Measurements from ENCODE around the gene RASGRP4.
"Not testable (repeated sequence)": the region's sequence is repeated elsewhere in the genome, so short reads cannot be mapped to it uniquely, and the experiment has no call there.

RASGRP4 gene

GRCh38 chr19:38429811-38430156 is 3.8 kb upstream of the RASGRP4 start:
- WGBS = 90% methylated on average over 2 of the region's 2 CpGs

GRCh38 chr19:38429055-38429810 is 3.2 kb upstream of the RASGRP4 start:
- no peaks in the 10 kb centered on the region for H3K36me3 ChIP-seq (ENCODE audit: insufficient read depth, low read length)
- no peaks in the 10 kb centered on the region for H3K9me3 ChIP-seq (ENCODE audit: insufficient read depth, low read depth, low read length)
- H3K4me3 ChIP-seq (ENCODE audit: low read length) = no peak overlapping the region
- no peaks in the 10 kb centered on the region; the same call in 1 of the 2 replicates for H3K27me3 ChIP-seq (ENCODE audit: insufficient read depth, low read length)
- H3K27ac ChIP-seq (ENCODE audit: low read depth, low read length) = no peak overlapping the region
- 85% methylated on average over 14 of the region's 14 CpGs for WGBS
- peaks cover 14% of the 10 kb centered on the region for H3K4me1 ChIP-seq (ENCODE audit: insufficient read depth, low read length)
- H3K9ac ChIP-seq (ENCODE audit: low read depth, low read length) = no peak overlapping the region

More at GRCh38 chr19:38429811-38430156, 3.8 kb upstream of the RASGRP4 start:
- Histone ChIP-seq H3K4me3 (ENCODE audit: low read length) (no peak overlapping the region), H3K9ac (ENCODE audit: low read depth, low read length) (no peak overlapping the region), H3K9me3 (ENCODE audit: insufficient read depth, low read depth, low read length) (no peaks in the 10 kb centered on the region), H3K27ac (ENCODE audit: low read depth, low read length) (no peak overlapping the region), H3K36me3 (ENCODE audit: insufficient read depth, low read length) (no peaks in the 10 kb centered on the region), H3K27me3 (ENCODE audit: insufficient read depth, low read length) (no peaks in the 10 kb centered on the region; the same call in 1 of the 2 replicates), H3K4me1 (ENCODE audit: insufficient read depth, low read length) (peaks cover 14% of the 10 kb centered on the region)

- not testable (repeated sequence) for H3K27me3 ChIP-seq (ENCODE audit: insufficient read depth, low read length); H3K4me3 ChIP-seq (ENCODE audit: low read length); H3K36me3 ChIP-seq (ENCODE audit: insufficient read depth, low read length); H3K27ac ChIP-seq (ENCODE audit: low read depth, low read length); H3K9me3 ChIP-seq (ENCODE audit: insufficient read depth, low read depth, low read length); H3K9ac ChIP-seq (ENCODE audit: low read depth, low read length)
- 89% methylated on average over 16 of the region's 17 CpGs for WGBS
- H3K4me1 ChIP-seq (ENCODE audit: insufficient read depth, low read length) = peaks cover 14% of the 10 kb centered on the region
These were observed 1.1 kb upstream of the RASGRP4 start for GRCh38 chr19:38427035-38427677.

- no peak overlapping the region for H3K4me3 ChIP-seq (ENCODE audit: low read length)
- 84% methylated on average over 7 of the region's 7 CpGs for WGBS
- no peaks in the 10 kb centered on the region for H3K27me3 ChIP-seq (ENCODE audit: insufficient read depth, low read length)
- H3K27ac ChIP-seq (ENCODE audit: low read depth, low read length) = no peak overlapping the region
- no peaks in the 10 kb centered on the region for H3K9me3 ChIP-seq (ENCODE audit: insufficient read depth, low read depth, low read length)
- peak overlapping the region; percentile 41; the same call in 1 of the 2 replicates for H3K9ac ChIP-seq (ENCODE audit: low read depth, low read length)
- peaks cover 14% of the 10 kb centered on the region for H3K4me1 ChIP-seq (ENCODE audit: insufficient read depth, low read length)
- H3K36me3 ChIP-seq (ENCODE audit: insufficient read depth, low read length) = no peaks in the 10 kb centered on the region
These were observed 703 bp downstream of the RASGRP4 start for GRCh38 chr19:38425222-38425809.

GRCh38 chr19:38424272-38424671 is 1.7 kb downstream of the RASGRP4 start:
- H3K4me1 ChIP-seq (ENCODE audit: insufficient read depth, low read length) = peaks cover 14% of the 10 kb centered on the region
- no peak overlapping the region for H3K27ac ChIP-seq (ENCODE audit: low read depth, low read length)
- no peak overlapping the region for H3K9ac ChIP-seq (ENCODE audit: low read depth, low read length)
- H3K27me3 ChIP-seq (ENCODE audit: insufficient read depth, low read length) = peaks cover under 1% of the 10 kb centered on the region
- H3K4me3 ChIP-seq (ENCODE audit: low read length) = no peak overlapping the region
- 92% methylated on average over 3 of the region's 5 CpGs for WGBS
- no peaks in the 10 kb centered on the region for H3K9me3 ChIP-seq (ENCODE audit: insufficient read depth, low read depth, low read length)
- H3K36me3 ChIP-seq (ENCODE audit: insufficient read depth, low read length) = no peaks in the 10 kb centered on the region

- Histone ChIP-seq H3K4me1 (ENCODE audit: insufficient read depth, low read length) (peaks cover 14% of the 10 kb centered on the region), H3K27ac (ENCODE audit: low read depth, low read length) (no peak overlapping the region), H3K9ac (ENCODE audit: low read depth, low read length) (no peak overlapping the region), H3K4me3 (ENCODE audit: low read length) (no peak overlapping the region), H3K27me3 (ENCODE audit: insufficient read depth, low read length) (peaks cover 12% of the 10 kb centered on the region), H3K9me3 (ENCODE audit: insufficient read depth, low read depth, low read length) (no peaks in the 10 kb centered on the region), H3K36me3 (ENCODE audit: insufficient read depth, low read length) (no peaks in the 10 kb centered on the region)
- 88% methylated on average over 6 of the region's 7 CpGs for WGBS
These were observed 3.6 kb downstream of the RASGRP4 start for GRCh38 chr19:38422438-38422837.

- no peak overlapping the region for H3K9ac ChIP-seq (ENCODE audit: low read depth, low read length)
- H3K4me1 ChIP-seq (ENCODE audit: insufficient read depth, low read length) = peaks cover 14% of the 10 kb centered on the region
- WGBS = 85% methylated on average over 14 of the region's 14 CpGs
These were observed 4.2 kb downstream of the RASGRP4 start for GRCh38 chr19:38421856-38422255.

GRCh38 chr19:38420935-38421334 is 5.1 kb downstream of the RASGRP4 start:
- H3K9me3 ChIP-seq (ENCODE audit: insufficient read depth, low read depth, low read length) = no peaks in the 10 kb centered on the region
- H3K27me3 ChIP-seq (ENCODE audit: insufficient read depth, low read length) = peaks cover 12% of the 10 kb centered on the region
- H3K27ac ChIP-seq (ENCODE audit: low read depth, low read length) = no peak overlapping the region
- no peak overlapping the region for H3K4me3 ChIP-seq (ENCODE audit: low read length)
- 93% methylated on average over 9 of the region's 9 CpGs for WGBS
- H3K36me3 ChIP-seq (ENCODE audit: insufficient read depth, low read length) = no peaks in the 10 kb centered on the region
- peaks cover 6% of the 10 kb centered on the region for H3K4me1 ChIP-seq (ENCODE audit: insufficient read depth, low read length)
- no peak overlapping the region for H3K9ac ChIP-seq (ENCODE audit: low read depth, low read length)

More at GRCh38 chr19:38421856-38422255, 4.2 kb downstream of the RASGRP4 start:
- Histone ChIP-seq H3K4me3 (ENCODE audit: low read length) (no peak overlapping the region), H3K36me3 (ENCODE audit: insufficient read depth, low read length) (no peaks in the 10 kb centered on the region), H3K27me3 (ENCODE audit: insufficient read depth, low read length) (peaks cover 12% of the 10 kb centered on the region), H3K9me3 (ENCODE audit: insufficient read depth, low read depth, low read length) (no peaks in the 10 kb centered on the region), H3K27ac (ENCODE audit: low read depth, low read length) (no peak overlapping the region)

- WGBS = 5% methylated on average over 49 of the region's 49 CpGs
- H3K27me3 ChIP-seq (ENCODE audit: insufficient read depth, low read length) = peaks cover 12% of the 10 kb centered on the region
- no peaks in the 10 kb centered on the region for H3K9me3 ChIP-seq (ENCODE audit: insufficient read depth, low read depth, low read length)
- H3K4me3 ChIP-seq (ENCODE audit: low read length) = peak overlapping the region; percentile 56
- H3K36me3 ChIP-seq (ENCODE audit: insufficient read depth, low read length) = no peaks in the 10 kb centered on the region
- peak overlapping the region; percentile 19; the same call in 1 of the 2 replicates for H3K9ac ChIP-seq (ENCODE audit: low read depth, low read length)
- H3K27ac ChIP-seq (ENCODE audit: low read depth, low read length) = no peak overlapping the region
- H3K4me1 ChIP-seq (ENCODE audit: insufficient read depth, low read length) = no peaks in the 10 kb centered on the region
These were observed 8.2 kb downstream of the RASGRP4 start for GRCh38 chr19:38417544-38418506.

GRCh38 chr19:38417146-38417543 is 8.9 kb downstream of the RASGRP4 start:
- no peaks in the 10 kb centered on the region for H3K4me1 ChIP-seq (ENCODE audit: insufficient read depth, low read length)
- no peak overlapping the region for H3K27ac ChIP-seq (ENCODE audit: low read depth, low read length)
- H3K9me3 ChIP-seq (ENCODE audit: insufficient read depth, low read depth, low read length) = no peaks in the 10 kb centered on the region
- peaks cover 12% of the 10 kb centered on the region for H3K27me3 ChIP-seq (ENCODE audit: insufficient read depth, low read length)
- H3K36me3 ChIP-seq (ENCODE audit: insufficient read depth, low read length) = no peaks in the 10 kb centered on the region
- H3K9ac ChIP-seq (ENCODE audit: low read depth, low read length) = no peak overlapping the region
- WGBS = 89% methylated on average over 8 of the region's 8 CpGs
- H3K4me3 ChIP-seq (ENCODE audit: low read length) = peak overlapping the region; percentile 56; the same call in 1 of the 2 replicates

All from HUES64 (cell line).